ENCODE measurements around the gene BANP.
"Not testable (repeated sequence)": the region's sequence is repeated elsewhere in the genome, so short reads cannot be mapped to it uniquely, and the experiment has no call there.

Gene BANP

GRCh38 chr16:87993901-87994300, 42.7 kb downstream of the BANP start:
- Histone ChIP-seq H3K27ac (no peak overlapping the region), H3K27me3 (ENCODE audit: insufficient read depth, low read depth, severe bottlenecking) (no peaks in the 10 kb centered on the region), H3K4me3 (ENCODE audit: low read depth, low read length) (no peak overlapping the region), H3K36me3 (no peaks in the 10 kb centered on the region), H3K9me3 (ENCODE audit: severe bottlenecking) (no peaks in the 10 kb centered on the region)
- no peak for DNase-seq
- no peak for TF ChIP-seq CTCF (IDR thresholded peaks at IDR 0.05; ENCODE audit: low read depth, low read length)

GRCh38 chr16:87995644-87996043, 44.4 kb downstream of the BANP start:
- H3K36me3 ChIP-seq: no peaks in the 10 kb centered on the region
- no peaks in the 10 kb centered on the region for H3K9me3 ChIP-seq (ENCODE audit: severe bottlenecking)
- no peak overlapping the region for H3K27ac ChIP-seq
- H3K4me3 ChIP-seq (ENCODE audit: low read depth, low read length): no peak overlapping the region
- DNase-seq: no peak
- TF ChIP-seq CTCF (IDR thresholded peaks at IDR 0.05; ENCODE audit: low read depth, low read length): no peak
- H3K27me3 ChIP-seq (ENCODE audit: insufficient read depth, low read depth, severe bottlenecking): no peaks in the 10 kb centered on the region

GRCh38 chr16:87996962-87997880, 46.0 kb downstream of the BANP start:
- DNase-seq: no peak
- no peak overlapping the region for H3K4me3 ChIP-seq (ENCODE audit: low read depth, low read length)
- H3K27ac ChIP-seq: no peak overlapping the region
- no peaks in the 10 kb centered on the region for H3K27me3 ChIP-seq (ENCODE audit: insufficient read depth, low read depth, severe bottlenecking)
- no peaks in the 10 kb centered on the region for H3K36me3 ChIP-seq
- H3K9me3 ChIP-seq (ENCODE audit: severe bottlenecking): no peaks in the 10 kb centered on the region
- TF ChIP-seq CTCF (IDR thresholded peaks at IDR 0.05; ENCODE audit: low read depth, low read length): no peak

- H3K27me3 ChIP-seq (ENCODE audit: insufficient read depth, low read depth, severe bottlenecking); H3K36me3 ChIP-seq; H3K27ac ChIP-seq; DNase-seq; H3K4me3 ChIP-seq (ENCODE audit: low read depth, low read length); H3K9me3 ChIP-seq (ENCODE audit: severe bottlenecking): not testable (repeated sequence)
Measured at GRCh38 chr16:87998184-87998793, 47.1 kb downstream of the BANP start.

- not testable (repeated sequence) for H3K27me3 ChIP-seq (ENCODE audit: insufficient read depth, low read depth, severe bottlenecking); DNase-seq; H3K36me3 ChIP-seq; H3K9me3 ChIP-seq (ENCODE audit: severe bottlenecking); H3K27ac ChIP-seq; H3K4me3 ChIP-seq (ENCODE audit: low read depth, low read length)
Measured at GRCh38 chr16:87998992-87999391, 47.8 kb downstream of the BANP start.

GRCh38 chr16:88002211-88002610, 51.0 kb downstream of the BANP start:
- H3K4me3 ChIP-seq (ENCODE audit: low read depth, low read length): no peak overlapping the region
- H3K27ac ChIP-seq: no peak overlapping the region
- H3K27me3 ChIP-seq (ENCODE audit: insufficient read depth, low read depth, severe bottlenecking): no peaks in the 10 kb centered on the region
- no peak for TF ChIP-seq CTCF (IDR thresholded peaks at IDR 0.05; ENCODE audit: low read depth, low read length)
- H3K36me3 ChIP-seq: no peaks in the 10 kb centered on the region
- DNase-seq: no peak
- H3K9me3 ChIP-seq (ENCODE audit: severe bottlenecking): no peaks in the 10 kb centered on the region
